Myocyte (in vitro differentiated cells): ENCODE measurements around the gene APBA2. TPM values are rescaled to one million over a fixed set of nuclear protein-coding genes. Genes with fewer than 3 reads are reported as not detected.
"Not testable (repeated sequence)": the region's sequence is repeated elsewhere in the genome, so short reads cannot be mapped to it uniquely, and the experiment has no call there.

Experiments used
- DNase-seq: peaks from one replicate; pipeline ENCODE4 v3.0.0-alpha.2; 2012; ENCODE audit warnings: low read depth
- total RNA-seq: library from RNA; depleted of rRNA; stranded (reverse); fragments of >200 nt; gene quantifications from 2 replicates; pipeline ENCODE4 v1.2.3, GENCODE V29; 2014

The APBA2 gene
- total RNA-seq, 1 donor from 2014 or later = not detected

- no peak for DNase-seq
Measured at GRCh38 chr15:29149738-29150075, 263.9 kb downstream of the APBA2 start.

- DNase-seq = no peak
Measured at GRCh38 chr15:29150515-29151483, 265.0 kb downstream of the APBA2 start.

- no peak for DNase-seq
Measured at GRCh38 chr15:29151484-29151857, 265.7 kb downstream of the APBA2 start.

GRCh38 chr15:29156521-29156920 is 270.7 kb downstream of the APBA2 start:
- no peak for DNase-seq

- DNase-seq = no peak
Measured at GRCh38 chr15:29159771-29160455, 274.1 kb downstream of the APBA2 start.

- DNase-seq = no peak
Measured at GRCh38 chr15:29162411-29162810, 276.6 kb downstream of the APBA2 start.

- not testable (repeated sequence) for DNase-seq
Measured at GRCh38 chr15:29167122-29167521, 281.3 kb downstream of the APBA2 start.

Other genes with a start within 250 kb of the APBA2 start
- gene GOLGA8M, start 173.6 kb upstream of the APBA2 start, total RNA-seq = 0.64 TPM in 1 of 2 replicates, not detected in the other
- not detected in 2 replicates for gene GOLGA6L7, start 37.3 kb upstream of the APBA2 start, total RNA-seq